ENCODE measurements around the gene RALGDS. TPM values are rescaled to one million over a fixed set of nuclear protein-coding genes. Genes with fewer than 3 reads are reported as not detected.

RALGDS gene
- total RNA-seq, 1 donor from 2014 or later: 94.4 TPM

DNA sequence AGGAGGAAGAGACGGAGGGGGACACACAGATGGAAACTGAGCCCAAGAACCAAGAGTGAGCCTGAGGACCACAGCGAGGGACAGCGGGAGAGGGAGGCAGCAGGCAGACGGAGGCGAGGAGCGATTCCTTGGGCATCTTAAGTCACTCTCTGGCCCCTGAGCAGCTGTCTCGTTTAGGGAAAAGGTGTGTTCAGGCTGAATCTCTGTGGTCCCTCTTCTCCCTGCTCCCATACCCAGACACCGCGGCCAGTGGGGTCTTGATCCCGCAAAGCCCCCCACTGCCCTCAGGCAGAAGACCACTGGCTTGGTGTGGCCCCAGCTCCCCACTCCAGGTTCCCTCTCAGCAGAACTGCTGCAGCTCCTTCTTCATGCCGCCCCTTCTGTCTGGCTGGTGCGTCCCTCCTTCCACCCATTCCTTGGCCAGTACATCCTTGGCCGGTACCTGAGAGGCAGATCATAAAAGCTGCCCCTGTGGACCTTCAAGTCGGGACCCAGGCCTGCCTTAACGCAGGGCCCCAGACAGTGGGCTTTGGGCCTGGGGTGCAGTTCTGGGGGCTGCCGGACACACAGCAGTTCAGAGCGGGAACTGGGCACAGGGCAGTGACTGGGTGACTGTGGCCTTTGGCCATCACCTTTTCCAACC lies 5.8 kb upstream of the RALGDS start:
- peak overlapping the region; percentile 78 for H3K27ac Mint-ChIP-seq
- H3K36me3 Mint-ChIP-seq (ENCODE audit: low read depth): peaks cover 9% of the 10 kb centered on the region
- peaks cover 65% of the 10 kb centered on the region for H3K4me1 Mint-ChIP-seq (ENCODE audit: low read depth)
- no peaks in the 10 kb centered on the region for H3K27me3 Mint-ChIP-seq (ENCODE audit: insufficient read depth)
- peak overlapping the region; percentile 48 for H3K4me3 Mint-ChIP-seq
- no peak for DNase-seq (ENCODE audit: low spot score)
- no peaks in the 10 kb centered on the region for H3K9me3 Mint-ChIP-seq
- intact Hi-C loops (cut with micrococcal nuclease): no loop called here

DNA sequence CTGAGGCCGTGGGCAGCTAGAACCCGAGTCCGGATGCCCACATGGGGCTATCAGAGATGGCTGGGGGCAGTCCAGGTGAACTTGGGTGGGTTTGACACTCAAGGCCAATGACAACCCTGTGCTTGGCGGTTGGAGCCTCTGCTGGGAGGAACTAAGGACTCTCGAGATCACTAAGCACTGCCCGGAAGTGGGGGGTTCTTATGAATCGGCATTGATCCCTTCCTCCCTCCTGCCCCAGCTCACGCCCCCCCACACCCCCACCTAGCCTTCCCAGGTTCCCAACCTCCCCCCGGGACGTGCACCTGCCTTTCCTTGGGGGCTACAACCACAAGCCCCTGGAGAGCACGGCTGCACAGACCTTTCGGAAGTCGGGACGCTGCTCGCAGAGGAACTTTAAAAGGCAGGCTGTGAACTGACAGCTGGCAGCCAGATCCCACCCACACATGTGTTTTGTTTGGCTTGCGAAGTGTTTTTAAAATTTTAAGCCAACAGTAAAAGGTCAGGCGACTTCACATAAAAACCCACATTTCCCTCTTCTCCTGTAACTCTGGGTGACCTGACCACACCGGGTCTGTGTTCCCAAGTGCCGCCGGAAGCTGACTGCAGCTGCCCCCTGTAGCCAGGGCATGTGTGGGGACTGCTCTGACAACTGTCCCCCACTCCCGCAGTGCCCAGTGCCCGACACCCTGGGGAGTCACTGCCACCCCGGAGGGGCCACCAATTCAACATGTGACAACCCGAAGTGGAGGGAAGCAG lies 5.1 kb upstream of the RALGDS start:
- Mint-ChIP-seq H3K4me1 (ENCODE audit: low read depth) (peaks cover 63% of the 10 kb centered on the region), H3K27ac (peak overlapping the region; percentile 78), H3K4me3 (peak overlapping the region; percentile 48), H3K36me3 (ENCODE audit: low read depth) (peaks cover 13% of the 10 kb centered on the region), H3K27me3 (ENCODE audit: insufficient read depth) (no peaks in the 10 kb centered on the region), H3K9me3 (no peaks in the 10 kb centered on the region)
- intact Hi-C loops (cut with micrococcal nuclease): no loop called here
- no peak for DNase-seq (ENCODE audit: low spot score)

GRCh38 chr9:133124907-133125275 lies 3.9 kb upstream of the RALGDS start:
- Mint-ChIP-seq H3K36me3 (ENCODE audit: low read depth) (peaks cover 10% of the 10 kb centered on the region), H3K27me3 (ENCODE audit: insufficient read depth) (no peaks in the 10 kb centered on the region), H3K4me1 (ENCODE audit: low read depth) (peaks cover 55% of the 10 kb centered on the region), H3K4me3 (peak overlapping the region; percentile 12), H3K27ac (no peak overlapping the region), H3K9me3 (no peaks in the 10 kb centered on the region)
- DNase-seq (ENCODE audit: low spot score): no peak
- intact Hi-C loops (cut with micrococcal nuclease): no loop called here

GRCh38 chr9:133124123-133124906 lies 3.3 kb upstream of the RALGDS start:
- H3K4me1 Mint-ChIP-seq (ENCODE audit: low read depth): peaks cover 51% of the 10 kb centered on the region
- no peak for DNase-seq (ENCODE audit: low spot score)
- H3K4me3 Mint-ChIP-seq: no peak overlapping the region
- no peaks in the 10 kb centered on the region for H3K27me3 Mint-ChIP-seq (ENCODE audit: insufficient read depth)
- intact Hi-C loops (cut with micrococcal nuclease): no loop called here
- H3K27ac Mint-ChIP-seq: peak overlapping the region; percentile 64
- H3K9me3 Mint-ChIP-seq: no peaks in the 10 kb centered on the region
- peaks cover 10% of the 10 kb centered on the region for H3K36me3 Mint-ChIP-seq (ENCODE audit: low read depth)

DNA sequence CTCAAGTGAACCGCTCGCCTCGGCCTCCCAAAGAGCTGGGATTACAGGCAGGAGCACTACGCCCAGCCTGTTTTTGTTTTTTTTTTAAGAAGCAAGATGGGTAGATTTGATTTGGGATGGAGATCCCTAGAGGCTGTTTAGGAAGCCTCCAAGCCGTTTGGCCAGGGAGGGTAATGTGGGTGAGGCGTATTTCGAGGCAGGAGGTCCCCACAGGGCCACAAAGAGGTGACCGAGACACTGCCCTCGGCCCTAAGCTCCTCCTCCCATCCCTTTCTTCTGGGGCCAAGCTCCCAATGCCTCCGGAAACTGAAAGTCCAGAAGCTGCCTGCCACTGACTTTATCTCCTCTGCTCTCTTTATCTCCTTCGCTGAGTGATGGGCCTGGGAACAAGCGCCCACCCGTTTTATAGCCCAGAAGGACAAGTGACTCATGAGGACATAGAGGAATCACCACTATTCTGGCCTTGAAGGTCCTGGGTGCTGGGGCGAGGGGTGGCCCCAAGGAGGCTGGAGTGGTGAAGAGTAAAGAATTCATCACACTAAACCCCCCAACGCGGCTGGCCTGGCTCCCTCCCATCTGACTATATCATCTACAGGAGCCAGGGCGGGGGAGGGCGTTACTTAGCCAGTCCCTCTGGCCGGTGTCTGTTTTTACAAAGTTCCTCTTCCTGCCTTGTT lies 2.0 kb upstream of the RALGDS start:
- peaks cover 59% of the 10 kb centered on the region for H3K4me1 Mint-ChIP-seq (ENCODE audit: low read depth)
- H3K27me3 Mint-ChIP-seq (ENCODE audit: insufficient read depth): no peaks in the 10 kb centered on the region
- peaks cover 16% of the 10 kb centered on the region for H3K36me3 Mint-ChIP-seq (ENCODE audit: low read depth)
- DNase-seq (ENCODE audit: low spot score): no peak
- no peak overlapping the region for H3K4me3 Mint-ChIP-seq
- H3K27ac Mint-ChIP-seq: peak overlapping the region; percentile 94
- intact Hi-C loops (cut with micrococcal nuclease): no loop called here
- H3K9me3 Mint-ChIP-seq: no peaks in the 10 kb centered on the region

DNA sequence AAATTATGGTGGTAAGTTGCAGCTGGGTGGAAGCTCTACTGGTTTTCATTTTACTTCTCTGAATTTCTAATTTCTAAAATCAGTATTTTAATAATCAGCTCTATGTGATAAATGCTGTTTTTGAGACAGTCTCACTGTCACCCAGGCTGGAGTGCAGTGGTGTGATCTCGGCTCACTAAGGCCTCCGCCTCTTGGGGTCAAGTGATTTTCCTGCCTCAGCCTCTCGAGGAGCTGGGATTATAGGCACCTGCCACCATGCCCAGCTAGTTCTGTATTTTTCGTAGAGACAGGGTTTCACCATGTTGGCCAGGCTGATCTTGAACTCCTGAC lies 1.5 kb upstream of the RALGDS start:
- intact Hi-C loops (cut with micrococcal nuclease): no loop called here
- no peaks in the 10 kb centered on the region for H3K9me3 Mint-ChIP-seq
- peaks cover 59% of the 10 kb centered on the region for H3K4me1 Mint-ChIP-seq (ENCODE audit: low read depth)
- H3K27me3 Mint-ChIP-seq (ENCODE audit: insufficient read depth): no peaks in the 10 kb centered on the region
- no peak for DNase-seq (ENCODE audit: low spot score)
- H3K4me3 Mint-ChIP-seq: no peak overlapping the region
- H3K27ac Mint-ChIP-seq: peak overlapping the region; percentile 94
- H3K36me3 Mint-ChIP-seq (ENCODE audit: low read depth): peaks cover 13% of the 10 kb centered on the region

GRCh38 chr9:133121915-133122550 lies 993 bp upstream of the RALGDS start:
- H3K36me3 Mint-ChIP-seq (ENCODE audit: low read depth): peaks cover 13% of the 10 kb centered on the region
- intact Hi-C loops (cut with micrococcal nuclease): loop anchor here (1.0 kb wide), 4 partner anchors 11 to 337 kb away; partner anchors contain the start of gene CACFD1
- peaks cover 61% of the 10 kb centered on the region for H3K4me1 Mint-ChIP-seq (ENCODE audit: low read depth)
- H3K9me3 Mint-ChIP-seq: no peaks in the 10 kb centered on the region
- H3K4me3 Mint-ChIP-seq: peak overlapping the region; percentile 69
- DNase-seq (ENCODE audit: low spot score): no peak
- H3K27me3 Mint-ChIP-seq (ENCODE audit: insufficient read depth): no peaks in the 10 kb centered on the region
- H3K27ac Mint-ChIP-seq: peak overlapping the region; percentile 94

DNA sequence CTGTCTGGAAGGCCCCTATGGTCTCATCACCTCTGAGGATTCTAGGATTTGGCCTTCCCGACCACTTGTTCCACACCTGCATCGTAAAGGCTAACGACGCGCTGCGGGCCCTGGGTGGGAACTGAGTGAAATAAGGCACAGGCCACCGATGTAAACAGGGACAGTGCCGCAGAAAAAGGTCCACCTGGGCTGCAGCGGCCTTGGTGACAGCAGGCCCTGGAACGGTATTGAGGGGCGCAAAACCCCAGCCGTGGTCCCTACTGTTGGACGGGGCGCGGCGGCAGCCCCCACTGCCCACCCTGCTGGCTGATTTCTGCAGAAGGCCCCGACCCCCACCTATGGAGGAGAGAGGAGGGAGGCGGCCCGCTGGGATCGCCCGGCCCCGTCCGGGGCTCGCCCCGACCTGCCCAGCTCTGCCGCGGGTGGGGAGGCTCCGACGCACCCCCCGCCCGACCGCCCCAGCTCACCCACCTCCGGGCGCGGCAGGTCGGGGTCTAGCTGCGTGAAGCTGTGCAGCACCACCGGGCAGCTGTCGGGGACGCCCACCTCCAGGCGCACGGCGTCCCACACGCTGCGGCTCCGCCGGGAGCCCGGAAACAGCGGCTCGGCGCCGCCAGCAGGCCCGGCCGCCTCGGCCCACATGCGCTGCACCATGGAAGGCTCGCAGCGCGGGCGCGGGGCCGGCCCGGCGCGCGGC lies 391 bp downstream of the RALGDS start:
- intact Hi-C loops (cut with micrococcal nuclease): loop anchor here (1.0 kb wide), 4 partner anchors 13 to 339 kb away; partner anchors contain the start of gene CACFD1
- peaks cover 65% of the 10 kb centered on the region for H3K4me1 Mint-ChIP-seq (ENCODE audit: low read depth)
- H3K27me3 Mint-ChIP-seq (ENCODE audit: insufficient read depth): no peaks in the 10 kb centered on the region
- peaks cover 10% of the 10 kb centered on the region for H3K36me3 Mint-ChIP-seq (ENCODE audit: low read depth)
- H3K4me3 Mint-ChIP-seq: peak overlapping the region; percentile 86
- H3K27ac Mint-ChIP-seq: peak overlapping the region; percentile 76
- DNase-seq (ENCODE audit: low spot score): no peak
- H3K9me3 Mint-ChIP-seq: no peaks in the 10 kb centered on the region

GRCh38 chr9:133119846-133120500 lies 1.1 kb downstream of the RALGDS start:
- intact Hi-C loops (cut with micrococcal nuclease): no loop called here
- Mint-ChIP-seq H3K9me3 (no peaks in the 10 kb centered on the region), H3K27me3 (ENCODE audit: insufficient read depth) (no peaks in the 10 kb centered on the region), H3K4me1 (ENCODE audit: low read depth) (peaks cover 69% of the 10 kb centered on the region), H3K27ac (peak overlapping the region; percentile 76), H3K4me3 (peak overlapping the region; percentile 86), H3K36me3 (ENCODE audit: low read depth) (peaks cover 10% of the 10 kb centered on the region)
- DNase-seq (ENCODE audit: low spot score): no peak

DNA sequence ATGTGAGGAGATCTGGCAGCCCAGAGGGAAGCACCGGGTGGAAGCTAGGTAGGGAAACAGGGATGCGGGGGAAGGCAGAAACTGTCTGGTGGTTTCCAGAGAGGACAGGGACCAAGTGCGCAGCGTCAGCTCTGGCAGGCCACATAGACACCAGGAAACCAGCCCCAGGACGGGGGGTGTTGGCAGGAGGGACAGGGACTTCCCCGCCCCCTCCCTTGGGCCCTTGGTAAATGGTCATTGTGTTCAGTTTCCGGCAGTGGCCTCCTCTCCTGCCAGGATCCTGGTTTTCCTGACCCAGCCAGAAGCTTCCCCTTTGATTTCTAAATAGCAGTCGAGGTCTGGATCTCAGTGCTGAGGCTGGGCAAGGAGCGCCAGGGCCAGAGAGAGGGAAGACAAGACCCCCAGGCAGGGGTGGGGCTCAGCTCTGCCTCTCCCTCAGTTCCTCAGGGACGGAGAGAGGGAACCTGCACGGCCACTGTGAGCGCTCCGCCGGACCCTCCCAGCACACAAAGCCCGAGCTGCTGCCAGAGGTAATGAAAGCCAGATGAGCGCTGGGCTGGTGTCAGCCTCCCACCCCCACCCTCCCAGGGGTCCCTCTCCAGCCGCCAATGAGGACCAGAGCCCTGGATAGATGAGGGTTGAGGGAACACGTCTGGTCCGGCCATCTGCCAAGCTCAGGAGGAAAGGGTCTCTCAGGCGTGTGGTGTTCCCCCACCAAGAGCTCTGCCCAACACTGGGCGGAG lies 1.8 kb downstream of the RALGDS start:
- H3K4me3 Mint-ChIP-seq: peak overlapping the region; percentile 86
- H3K9me3 Mint-ChIP-seq: no peaks in the 10 kb centered on the region
- peaks cover 10% of the 10 kb centered on the region for H3K36me3 Mint-ChIP-seq (ENCODE audit: low read depth)
- peak overlapping the region; percentile 83 for H3K27ac Mint-ChIP-seq
- no peak for DNase-seq (ENCODE audit: low spot score)
- intact Hi-C loops (cut with micrococcal nuclease): no loop called here
- peaks cover 67% of the 10 kb centered on the region for H3K4me1 Mint-ChIP-seq (ENCODE audit: low read depth)
- no peaks in the 10 kb centered on the region for H3K27me3 Mint-ChIP-seq (ENCODE audit: insufficient read depth)

DNA sequence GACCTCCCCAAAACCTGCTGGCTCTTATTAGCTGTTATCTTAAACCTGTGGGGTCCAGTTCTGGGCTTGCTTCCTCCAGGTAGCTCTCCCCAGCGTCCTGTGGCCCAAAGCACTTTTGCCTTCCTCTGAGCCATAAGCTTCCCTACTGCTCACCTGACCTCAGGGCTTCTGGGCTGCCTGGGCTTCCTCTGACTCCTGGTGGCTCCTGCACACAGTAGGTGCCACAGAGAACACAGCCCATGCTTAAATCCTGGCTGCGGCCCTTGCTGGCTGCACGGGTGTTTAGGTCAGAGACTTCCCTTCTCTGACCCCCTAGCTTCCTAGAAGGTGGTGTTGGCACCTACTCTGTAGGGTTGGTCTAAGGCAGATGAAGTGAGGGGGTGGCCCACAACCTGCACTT lies 2.5 kb downstream of the RALGDS start:
- intact Hi-C loops (cut with micrococcal nuclease): no loop called here
- Mint-ChIP-seq H3K9me3 (no peaks in the 10 kb centered on the region), H3K27ac (peak overlapping the region; percentile 83), H3K4me3 (peak overlapping the region; percentile 80), H3K4me1 (ENCODE audit: low read depth) (peaks cover 66% of the 10 kb centered on the region), H3K27me3 (ENCODE audit: insufficient read depth) (no peaks in the 10 kb centered on the region), H3K36me3 (ENCODE audit: low read depth) (peaks cover 10% of the 10 kb centered on the region)
- DNase-seq (ENCODE audit: low spot score): no peak

All from activated T-helper 1 cell treated with anti-CD3 and anti-CD28 coated beads, Interleukin-12 subunit alpha, Interleukin-12 subunit beta, Interleukin-2, Interleukin-4 antibody, amounts not matched to agents 30 ng/mL and 10 ng/mL and 1 ng/mL, durations not matched to agents 14 hours and 24 hours and 36 hours (primary cell).